IPS-20b (cell line): ENCODE measurements around the gene TAF10.

Experiments
- H3K27ac ChIP-seq: one replicate; pipeline ENCODE4 v1.5.1; 2013; ENCODE audit warnings: low read length
- H3K27me3 ChIP-seq: 2 replicates; pipeline ENCODE4 v1.6.1; 2013; ENCODE audit warnings: mild to moderate bottlenecking, low read length, inconsistent platforms; ENCODE audit not compliant: insufficient read depth
- H3K36me3 ChIP-seq: 2 replicates; pipeline ENCODE4 v1.6.1; 2013; ENCODE audit warnings: low read depth, mild to moderate bottlenecking, inconsistent platforms, low read length, moderate library complexity; ENCODE audit not compliant: insufficient read depth
- H3K4me1 ChIP-seq: 2 replicates; pipeline ENCODE4 v1.6.1; 2013; ENCODE audit warnings: mild to moderate bottlenecking, control low read depth, inconsistent platforms, low read length, moderate library complexity; ENCODE audit not compliant: insufficient read depth
- H3K4me3 ChIP-seq: 2 replicates; pipeline ENCODE4 v1.5.1; 2013; ENCODE audit warnings: mild to moderate bottlenecking, low read length, inconsistent platforms
- H3K9ac ChIP-seq: 2 replicates; pipeline ENCODE4 v1.6.1; 2013; ENCODE audit warnings: low read depth, mild to moderate bottlenecking, inconsistent platforms, low read length, moderate library complexity
- H3K9me3 ChIP-seq: 2 replicates; pipeline ENCODE4 v1.6.1; 2013; ENCODE audit warnings: mild to moderate bottlenecking, low read depth, low read length, inconsistent platforms; ENCODE audit not compliant: insufficient read depth

TAF10 gene

GRCh38 chr11:6630632-6631291 lies 18.7 kb upstream of the TAF10 start:
- H3K4me3 ChIP-seq, result no peak overlapping the region
- H3K9me3 ChIP-seq, result no peaks in the 10 kb centered on the region
- H3K36me3 ChIP-seq, result peaks cover 51% of the 10 kb centered on the region; the same call in 1 of the 2 replicates
- H3K27me3 ChIP-seq, result no peaks in the 10 kb centered on the region
- H3K9ac ChIP-seq, result no peak overlapping the region
- H3K4me1 ChIP-seq, result no peaks in the 10 kb centered on the region
- no peak overlapping the region for H3K27ac ChIP-seq

- Histone ChIP-seq H3K4me3 (no peak overlapping the region), H3K27ac (no peak overlapping the region), H3K9ac (no peak overlapping the region), H3K36me3 (peaks cover 58% of the 10 kb centered on the region; the same call in 1 of the 2 replicates), H3K27me3 (no peaks in the 10 kb centered on the region), H3K4me1 (no peaks in the 10 kb centered on the region), H3K9me3 (no peaks in the 10 kb centered on the region)
Measured at GRCh38 chr11:6629892-6630631, 18.0 kb upstream of the TAF10 start.

- Histone ChIP-seq H3K4me1 (no peaks in the 10 kb centered on the region), H3K9me3 (no peaks in the 10 kb centered on the region), H3K27ac (no peak overlapping the region), H3K4me3 (no peak overlapping the region), H3K9ac (no peak overlapping the region), H3K27me3 (no peaks in the 10 kb centered on the region), H3K36me3 (peaks cover 62% of the 10 kb centered on the region; the same call in 1 of the 2 replicates)
Measured at GRCh38 chr11:6629573-6629891, 17.5 kb upstream of the TAF10 start.

GRCh38 chr11:6628526-6628925 lies 16.5 kb upstream of the TAF10 start:
- Histone ChIP-seq H3K9ac (no peak overlapping the region), H3K36me3 (peaks cover 64% of the 10 kb centered on the region; the same call in 1 of the 2 replicates), H3K27me3 (no peaks in the 10 kb centered on the region), H3K4me1 (no peaks in the 10 kb centered on the region), H3K4me3 (no peak overlapping the region), H3K9me3 (no peaks in the 10 kb centered on the region), H3K27ac (no peak overlapping the region)

GRCh38 chr11:6627762-6628241 lies 15.8 kb upstream of the TAF10 start:
- Histone ChIP-seq H3K4me1 (no peaks in the 10 kb centered on the region), H3K27ac (no peak overlapping the region), H3K9me3 (no peaks in the 10 kb centered on the region), H3K9ac (no peak overlapping the region), H3K4me3 (no peak overlapping the region), H3K36me3 (peaks cover 58% of the 10 kb centered on the region; the same call in 1 of the 2 replicates), H3K27me3 (no peaks in the 10 kb centered on the region)

GRCh38 chr11:6626971-6627761 lies 15.2 kb upstream of the TAF10 start:
- H3K4me3 ChIP-seq, result no peak overlapping the region
- H3K36me3 ChIP-seq, result peaks cover 58% of the 10 kb centered on the region; the same call in 1 of the 2 replicates
- H3K4me1 ChIP-seq, result no peaks in the 10 kb centered on the region
- no peaks in the 10 kb centered on the region for H3K9me3 ChIP-seq
- H3K27ac ChIP-seq, result no peak overlapping the region
- H3K9ac ChIP-seq, result no peak overlapping the region
- H3K27me3 ChIP-seq, result no peaks in the 10 kb centered on the region

GRCh38 chr11:6625832-6626420 lies 13.9 kb upstream of the TAF10 start:
- Histone ChIP-seq H3K27me3 (no peaks in the 10 kb centered on the region), H3K36me3 (peaks cover 47% of the 10 kb centered on the region; the same call in 1 of the 2 replicates), H3K4me3 (no peak overlapping the region), H3K9ac (no peak overlapping the region), H3K9me3 (no peaks in the 10 kb centered on the region), H3K27ac (no peak overlapping the region), H3K4me1 (peaks cover 2% of the 10 kb centered on the region; the same call in 1 of the 2 replicates)

- Histone ChIP-seq H3K9me3 (no peaks in the 10 kb centered on the region), H3K27me3 (no peaks in the 10 kb centered on the region), H3K27ac (no peak overlapping the region), H3K4me1 (peaks cover 8% of the 10 kb centered on the region; the same call in 1 of the 2 replicates), H3K4me3 (no peak overlapping the region), H3K9ac (no peak overlapping the region), H3K36me3 (peaks cover 45% of the 10 kb centered on the region; the same call in 1 of the 2 replicates)
Measured at GRCh38 chr11:6625156-6625831, 13.3 kb upstream of the TAF10 start.

- Histone ChIP-seq H3K36me3 (peaks cover 38% of the 10 kb centered on the region; the same call in 1 of the 2 replicates), H3K9me3 (no peaks in the 10 kb centered on the region), H3K9ac (no peak overlapping the region), H3K27ac (no peak overlapping the region), H3K27me3 (no peaks in the 10 kb centered on the region), H3K4me3 (no peak overlapping the region), H3K4me1 (peaks cover 14% of the 10 kb centered on the region; the same call in 1 of the 2 replicates)
Measured at GRCh38 chr11:6623391-6624363, 11.7 kb upstream of the TAF10 start.
